Umbilical cord (tissue), 2 donors: Measurements from ENCODE around the gene HSPG2. TPM values are rescaled to one million over a fixed set of nuclear protein-coding genes. Genes with fewer than 3 reads are reported as not detected.
"Not testable (repeated sequence)": the region's sequence is repeated elsewhere in the genome, so short reads cannot be mapped to it uniquely, and the experiment has no call there.

Experiments used
- DNase-seq: peaks from one replicate; pipeline ENCODE4 v3.0.0-alpha.2; 2015; ENCODE audit warnings: low spot score
- total RNA-seq: library from RNA; depleted of rRNA; stranded (reverse); fragments of >200 nt; gene quantifications from one replicate; pipeline ENCODE4 v1.2.3, GENCODE V29; 2014; ENCODE audit warnings: low replicate concordance; ENCODE audit not compliant: insufficient read depth

Gene HSPG2
- total RNA-seq, 1 donor from 2014 or later = 604 TPM

DNA sequence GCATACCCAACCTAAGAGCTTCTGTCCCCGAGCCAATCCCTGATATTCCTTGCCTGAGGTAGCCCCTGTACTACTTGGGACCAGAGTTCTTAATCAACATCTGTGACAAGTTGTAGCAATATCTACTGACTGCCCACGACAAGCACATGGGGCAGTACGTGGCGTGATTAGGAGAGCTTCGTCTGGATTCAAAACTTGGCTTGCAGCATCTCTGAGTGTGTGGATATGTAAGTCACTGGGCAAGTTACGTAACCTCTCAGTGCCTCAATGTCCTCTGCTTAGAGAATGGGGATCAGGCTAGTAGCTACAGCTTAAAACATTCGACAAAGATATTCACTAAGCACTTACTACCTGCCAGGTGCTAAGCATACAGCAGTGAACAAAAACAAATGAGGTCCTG lies 5.0 kb downstream of the HSPG2 start:
- DNase-seq = no peak

DNA sequence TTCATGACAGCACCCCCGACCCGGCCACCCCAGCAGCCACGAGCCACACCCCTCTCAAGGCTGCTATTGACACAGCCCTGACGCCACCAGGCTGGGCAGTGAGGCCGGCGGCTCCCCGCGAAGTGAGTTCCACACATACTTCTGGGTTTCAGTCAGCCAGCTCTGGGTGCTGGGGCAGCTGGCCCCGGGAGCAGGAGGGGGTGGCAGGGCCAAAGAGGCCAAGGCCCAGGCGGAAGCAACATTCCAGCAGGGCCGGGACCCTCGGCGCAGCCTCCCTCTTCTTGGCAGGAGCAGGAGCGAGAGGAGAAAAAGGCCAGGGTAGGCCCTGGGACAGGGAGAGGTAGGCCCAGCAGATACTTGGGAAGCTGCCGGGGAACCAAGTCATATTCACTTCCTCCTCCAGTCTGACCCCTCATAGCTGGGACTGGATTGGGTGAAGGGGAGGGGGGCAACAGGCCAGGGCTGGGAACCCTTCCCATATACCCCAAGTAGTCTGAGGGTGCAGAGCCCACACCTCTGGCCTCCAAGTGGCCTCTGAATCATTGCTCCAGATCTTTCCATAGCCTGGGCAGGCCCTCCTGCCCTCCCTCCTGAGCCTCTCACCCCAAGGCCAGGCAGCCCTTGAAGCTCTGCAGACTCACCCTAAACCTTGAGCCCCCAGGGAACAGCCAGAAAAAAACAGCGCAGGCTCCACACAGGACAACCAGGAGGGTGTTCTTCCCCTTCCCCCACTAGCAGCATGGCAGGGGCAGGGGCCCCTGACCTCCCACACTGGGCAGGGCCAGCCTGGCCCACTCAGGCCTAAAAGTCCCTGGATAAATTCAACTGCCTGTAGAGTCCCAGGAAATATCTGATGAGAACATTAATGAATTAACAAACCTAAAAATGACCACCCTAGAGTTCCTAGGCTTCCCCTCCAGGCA lies 5.7 kb downstream of the HSPG2 start:
- DNase-seq = peak; percentile 75

DNA sequence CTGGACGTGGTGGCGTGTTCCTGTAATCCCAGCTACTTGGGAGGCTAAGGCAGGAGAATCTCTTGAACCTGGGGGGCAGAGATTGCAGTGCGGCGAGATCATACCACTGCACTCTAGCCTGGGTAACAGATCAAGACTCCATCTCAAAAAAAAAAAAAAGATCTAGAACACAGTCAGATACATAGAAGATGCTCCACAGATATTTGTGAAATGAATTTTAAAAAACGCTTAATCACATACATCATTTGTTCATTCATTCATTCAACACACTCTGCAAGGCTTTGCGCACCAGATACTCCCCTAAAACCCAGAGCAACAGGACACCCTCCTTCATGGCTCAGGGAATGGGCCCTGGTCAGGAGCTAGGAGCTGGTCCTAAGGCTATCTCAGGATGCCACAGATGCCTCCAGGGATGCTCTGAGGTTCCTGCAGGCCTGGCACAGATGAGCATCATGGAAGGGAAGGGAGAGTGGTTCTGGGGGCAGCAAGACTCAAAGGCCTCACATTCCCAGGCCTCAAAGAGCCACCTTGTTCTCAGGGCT lies 6.4 kb downstream of the HSPG2 start:
- no peak for DNase-seq

DNA sequence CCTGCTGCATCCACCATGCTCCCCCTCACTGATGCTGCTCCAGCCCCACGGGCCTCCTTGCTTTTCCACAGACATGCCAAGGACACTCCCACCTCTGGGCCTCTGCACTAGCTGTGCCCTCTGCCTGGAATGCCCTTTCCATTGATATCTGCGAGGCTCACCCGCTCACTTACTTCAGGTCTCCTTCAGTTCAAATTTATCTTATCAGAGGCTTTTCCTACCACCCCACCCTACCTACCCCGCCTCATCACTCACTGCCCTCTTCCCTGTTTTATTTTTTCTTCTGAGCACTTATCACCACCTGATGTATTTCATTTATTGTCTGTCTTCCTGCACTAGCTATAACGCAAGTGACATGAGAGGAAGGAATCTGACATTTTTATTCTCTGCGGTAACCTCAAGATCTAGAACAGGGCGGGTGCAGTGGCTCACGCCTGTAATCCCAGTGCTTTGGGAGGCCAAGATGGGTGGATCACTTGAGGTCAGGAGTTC lies 7.0 kb downstream of the HSPG2 start:
- peak; percentile 69 for DNase-seq

DNA sequence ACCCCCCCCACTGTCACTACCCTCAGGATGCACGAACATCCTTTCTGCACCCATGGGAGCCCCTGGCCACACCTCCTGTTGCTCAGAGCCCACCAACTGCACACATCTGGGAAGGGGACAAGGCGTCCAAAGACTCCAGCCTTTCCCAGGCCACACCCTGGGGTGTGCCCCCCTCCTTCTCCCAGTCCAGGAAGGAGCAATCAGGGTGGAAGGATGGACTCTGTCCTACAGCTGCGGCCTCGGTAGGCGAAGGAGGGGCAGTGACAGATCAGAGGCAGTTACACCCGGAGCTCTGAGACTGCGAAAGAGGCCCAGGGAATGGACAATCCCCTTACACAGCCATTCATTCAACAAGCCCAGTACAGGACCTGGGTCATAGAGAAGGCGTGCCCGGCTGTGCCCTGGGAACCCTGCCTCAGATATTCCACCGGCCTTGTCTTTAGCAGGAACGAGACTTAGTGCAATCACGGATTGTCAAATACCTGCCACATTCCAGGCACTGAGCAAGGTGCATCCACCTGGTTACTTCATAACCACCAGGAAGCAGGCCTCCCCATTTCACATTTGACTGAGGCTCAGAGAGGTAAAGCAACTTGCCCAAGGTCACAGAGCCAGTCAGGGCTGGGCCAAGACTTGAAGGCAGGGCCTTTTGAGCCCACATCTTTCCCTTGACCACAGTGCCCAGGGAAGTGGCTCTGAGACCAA lies 9.4 kb downstream of the HSPG2 start:
- DNase-seq = peak; percentile 72

DNA sequence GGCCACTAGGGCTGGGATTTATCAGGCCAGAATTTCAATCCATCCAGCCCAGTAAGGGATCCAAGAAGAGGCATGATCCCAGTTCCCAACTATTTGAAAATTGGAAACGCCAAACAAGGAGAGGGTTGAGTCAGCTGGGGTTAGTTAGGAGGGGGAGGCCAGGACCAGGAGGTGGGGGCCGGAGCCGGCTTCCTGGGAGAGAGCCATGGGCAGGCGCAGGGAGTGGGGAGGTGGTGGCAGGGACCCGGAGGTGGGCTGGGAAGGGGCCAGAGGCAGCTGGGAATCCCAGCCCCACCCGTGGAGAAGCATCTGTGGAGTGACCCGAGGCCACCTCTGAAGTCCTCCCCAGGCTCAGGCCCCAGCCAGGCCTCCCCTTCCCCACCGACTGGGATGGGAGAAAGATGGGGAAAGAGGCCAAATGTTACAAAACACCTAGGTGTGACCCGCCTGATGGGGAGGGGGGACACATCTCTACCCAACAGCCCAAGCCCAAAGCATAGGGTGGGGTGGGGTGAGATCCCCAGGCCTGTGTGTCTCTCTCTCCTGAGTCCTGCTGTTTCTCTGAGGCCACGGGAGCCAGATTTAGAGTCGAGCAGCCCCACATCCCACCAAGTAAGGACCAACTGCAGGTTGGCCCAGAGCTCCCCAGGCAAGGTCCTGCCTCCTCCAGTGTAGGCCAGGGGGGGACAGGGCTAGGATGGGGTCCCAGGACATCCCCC lies 10.1 kb downstream of the HSPG2 start:
- peak; percentile 81 for DNase-seq

DNA sequence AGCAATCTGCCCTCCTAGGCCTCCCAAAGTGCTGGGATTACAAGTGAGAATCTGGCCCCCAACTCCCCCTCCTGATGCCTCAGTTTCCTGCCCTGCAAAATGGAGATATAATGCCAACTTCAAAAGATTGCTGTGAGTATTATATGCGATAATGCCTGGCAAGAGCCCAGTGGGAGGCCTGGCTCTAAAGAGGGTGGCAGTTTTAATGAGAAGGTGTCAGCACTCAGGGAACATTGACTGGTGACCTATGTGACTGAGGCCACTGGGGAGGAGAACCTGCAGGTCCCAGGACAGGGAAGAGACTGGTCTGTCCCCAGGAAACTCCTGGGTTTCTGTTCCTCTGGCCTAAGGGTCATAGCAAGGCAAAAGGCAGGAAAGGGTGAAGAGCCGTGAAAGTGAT lies 11.0 kb downstream of the HSPG2 start:
- DNase-seq = no peak

DNA sequence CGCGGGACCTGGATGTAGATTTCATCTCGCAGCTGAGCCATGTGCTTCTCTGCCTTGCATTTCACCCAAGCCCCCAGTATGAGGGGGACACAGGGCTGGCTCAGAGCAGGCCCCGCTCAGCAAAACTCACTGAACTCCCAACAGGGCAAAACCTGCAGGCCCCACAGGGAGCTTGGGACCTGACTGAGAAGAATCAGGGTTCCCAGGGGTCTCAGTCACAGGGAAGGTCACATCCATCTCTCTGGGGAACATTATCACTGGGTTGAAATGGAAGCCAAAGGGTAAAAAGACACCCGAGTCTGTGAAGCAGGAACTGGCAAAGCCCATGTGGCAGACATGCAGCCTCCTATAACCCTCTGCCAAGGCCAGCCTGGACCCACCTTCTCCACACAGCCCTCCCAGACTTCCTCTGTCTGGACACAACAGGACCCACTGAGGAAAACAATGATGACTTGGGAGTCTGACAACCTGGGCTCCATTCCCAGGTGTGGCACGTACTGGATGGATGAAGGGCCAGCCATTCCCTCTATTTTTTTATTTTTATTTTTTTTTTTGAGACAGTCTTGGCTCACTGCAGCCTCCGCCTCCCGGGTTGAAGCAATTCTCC lies 11.7 kb downstream of the HSPG2 start:
- DNase-seq = no peak

DNA sequence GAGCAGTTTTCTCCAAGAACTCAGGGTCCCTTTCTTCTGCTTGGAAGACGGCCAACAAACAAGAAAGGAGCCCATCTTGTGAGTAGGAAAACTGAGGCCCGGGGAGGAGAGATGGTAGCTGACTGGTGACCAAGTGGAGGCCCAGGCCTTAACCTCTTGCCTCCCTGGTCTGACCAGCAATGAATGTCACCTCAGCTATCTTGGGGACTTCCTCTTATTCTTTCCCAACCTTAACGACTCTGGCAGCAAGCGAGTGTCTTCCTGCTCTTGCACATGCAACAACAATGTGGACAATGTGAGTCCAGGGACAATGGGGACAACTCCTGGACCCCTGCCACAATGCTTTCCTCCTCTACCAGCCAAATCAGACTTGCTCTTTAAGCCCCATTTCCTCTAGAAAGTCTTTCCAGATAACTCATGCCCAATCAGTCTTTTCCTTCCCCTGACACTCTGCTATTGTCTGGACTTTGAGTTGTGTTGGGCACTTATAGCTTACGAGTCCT lies 12.6 kb downstream of the HSPG2 start:
- DNase-seq = peak; percentile 65

DNA sequence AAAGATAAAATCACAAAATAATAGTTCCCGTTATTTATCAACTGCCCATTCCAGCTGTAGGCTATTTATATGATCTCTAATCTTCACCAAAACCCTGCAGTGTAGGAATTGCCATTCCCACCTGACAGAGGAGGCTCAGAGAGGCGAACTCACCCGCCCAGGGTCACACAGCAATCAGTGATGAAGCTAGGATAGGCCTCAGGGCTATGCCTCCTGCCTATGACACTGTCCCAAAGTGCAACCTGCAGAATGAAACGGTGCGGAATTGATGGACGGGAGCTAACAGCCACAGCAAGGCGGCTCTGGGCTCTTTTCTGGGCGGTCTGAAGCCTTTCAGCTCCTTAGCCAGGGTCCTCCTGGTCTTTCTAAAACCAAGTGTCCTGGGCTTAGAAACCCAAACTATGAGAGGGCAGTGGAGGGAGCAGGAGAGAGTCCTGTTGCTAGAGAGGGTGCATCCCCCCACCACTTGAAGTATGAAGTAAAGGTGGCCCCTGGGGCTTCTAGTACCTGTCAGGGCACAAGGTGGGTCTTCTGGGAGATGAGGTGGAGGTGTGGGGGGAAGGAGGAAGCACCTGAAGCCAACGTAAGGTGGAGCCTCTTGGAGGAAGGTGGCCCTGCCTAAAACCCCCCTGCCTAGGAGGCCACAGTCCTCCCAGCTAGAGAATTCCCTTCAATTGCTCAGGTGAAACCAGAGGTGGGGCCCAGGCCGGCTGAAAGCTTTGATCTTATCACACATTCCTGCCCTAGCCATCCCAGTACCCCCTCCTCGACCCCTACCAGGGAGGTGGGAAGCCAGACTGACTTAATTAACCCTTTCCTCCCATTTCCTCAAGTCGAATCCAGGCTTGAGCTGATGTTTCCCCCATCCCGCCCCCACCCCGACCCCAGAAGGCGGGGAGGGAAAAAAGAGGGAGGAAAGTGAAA lies 14.8 kb downstream of the HSPG2 start:
- no peak for DNase-seq

DNA sequence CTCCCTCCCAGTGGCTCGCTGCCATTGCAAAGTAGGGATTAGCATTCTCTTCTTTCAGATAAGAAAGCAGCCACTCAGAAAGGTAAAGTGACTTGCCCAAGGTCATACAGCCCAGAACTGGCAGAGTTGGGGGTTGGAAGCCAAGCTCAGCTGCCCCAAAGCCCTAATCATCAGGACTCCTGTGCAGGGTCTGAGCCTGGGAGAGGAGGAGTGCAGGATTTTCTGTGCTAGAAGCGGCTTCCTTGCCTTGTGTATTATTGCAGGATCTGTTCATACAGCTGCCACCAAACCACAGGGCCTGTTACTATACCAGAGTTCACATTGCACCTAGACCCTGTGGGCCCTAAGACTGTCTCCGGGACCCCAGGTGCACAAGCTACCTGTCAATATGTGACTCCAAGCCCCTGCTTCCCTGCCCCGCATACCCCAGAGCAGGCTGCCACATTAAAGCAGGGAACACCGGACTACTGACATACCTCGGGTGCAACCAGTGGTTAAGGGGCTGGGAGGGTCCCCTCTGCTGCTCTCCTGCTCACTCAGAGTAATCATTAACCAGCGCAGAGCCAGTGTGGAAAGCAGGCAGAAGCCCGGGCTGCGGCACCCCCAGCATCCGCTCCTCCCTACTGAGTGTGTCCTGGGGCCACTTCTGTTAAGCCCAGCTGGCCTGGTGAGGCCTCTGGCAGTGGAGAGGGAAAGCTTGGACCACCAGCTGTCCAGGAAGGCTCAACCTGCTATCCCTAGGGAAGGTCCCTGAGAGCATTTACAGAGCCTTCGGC lies 15.8 kb downstream of the HSPG2 start:
- DNase-seq = no peak

DNA sequence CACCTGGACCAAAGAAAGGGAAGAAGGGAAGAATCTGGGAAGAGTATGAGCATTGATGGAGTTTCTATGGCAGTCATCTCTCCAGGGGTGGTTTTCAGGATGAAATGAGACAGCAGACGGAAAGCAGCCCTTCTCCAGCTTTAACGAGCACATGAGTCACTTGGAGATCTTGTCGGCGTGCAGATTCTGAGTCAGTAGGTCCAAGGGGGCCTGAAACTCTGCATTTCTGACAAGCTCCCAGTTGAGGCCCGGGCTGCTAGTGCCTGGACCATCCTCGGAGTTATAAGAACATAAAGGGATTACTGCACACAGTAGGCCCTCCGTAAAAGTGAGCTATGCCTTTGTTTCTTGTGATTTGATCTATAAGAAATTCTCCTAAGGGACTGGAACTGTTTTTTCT lies 17.6 kb downstream of the HSPG2 start:
- peak; percentile 91 for DNase-seq

DNA sequence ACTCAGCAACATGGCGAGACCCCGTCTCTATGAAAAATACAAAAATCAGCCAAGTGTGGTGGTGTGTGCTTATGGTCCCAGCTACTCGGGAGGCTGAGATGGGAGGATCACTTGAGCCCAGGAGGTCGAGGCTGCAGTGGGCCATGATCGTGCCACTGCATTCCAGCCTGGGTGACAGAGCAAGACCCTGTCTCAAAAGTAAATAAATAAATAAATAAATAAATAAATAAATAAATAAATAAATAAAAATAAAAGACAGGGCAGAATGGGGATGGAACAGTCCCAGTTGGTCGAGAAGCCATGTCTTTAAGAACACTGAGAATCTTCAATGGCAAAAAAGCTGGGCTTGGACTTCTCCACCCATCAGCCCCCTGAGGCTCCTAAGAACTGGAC lies 19.9 kb downstream of the HSPG2 start:
- not testable (repeated sequence) for DNase-seq

DNA sequence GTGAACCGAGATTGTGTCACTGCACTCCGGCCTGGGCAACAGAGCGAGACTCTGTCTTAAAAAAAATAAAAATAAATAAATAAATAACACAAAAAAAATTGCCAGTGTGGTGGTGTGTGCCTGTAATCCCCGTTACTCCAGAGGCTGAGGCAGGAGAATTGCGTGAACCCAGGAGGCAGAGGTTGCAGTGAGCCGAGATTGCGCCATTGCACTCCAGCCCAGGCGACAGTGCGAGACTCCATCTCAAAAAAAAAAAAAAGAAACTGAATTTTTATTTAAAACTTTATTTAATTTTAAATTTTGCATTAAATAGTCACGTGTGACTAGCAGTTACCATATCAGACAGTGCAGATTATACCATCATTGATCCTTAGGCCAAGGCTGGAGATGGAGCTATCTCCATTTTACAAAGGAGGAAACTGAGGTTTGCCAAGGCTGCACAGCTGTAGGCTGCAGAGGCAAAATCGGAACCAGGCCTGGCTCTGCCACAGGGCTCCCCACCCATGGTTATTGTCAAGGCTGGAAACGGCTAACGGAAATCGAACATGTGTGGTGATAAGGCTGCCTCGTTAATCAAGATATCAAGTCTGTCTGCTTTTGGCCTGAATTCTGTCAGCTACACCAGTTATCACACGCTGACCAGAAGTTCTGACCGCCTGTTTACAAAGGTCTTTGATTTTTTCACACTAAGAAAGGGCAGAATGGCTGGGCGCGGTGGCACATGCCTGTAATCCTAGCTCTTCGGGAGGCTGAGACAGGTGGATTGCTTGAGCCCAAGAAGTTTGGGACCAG lies 20.5 kb downstream of the HSPG2 start:
- DNase-seq = no peak

DNA sequence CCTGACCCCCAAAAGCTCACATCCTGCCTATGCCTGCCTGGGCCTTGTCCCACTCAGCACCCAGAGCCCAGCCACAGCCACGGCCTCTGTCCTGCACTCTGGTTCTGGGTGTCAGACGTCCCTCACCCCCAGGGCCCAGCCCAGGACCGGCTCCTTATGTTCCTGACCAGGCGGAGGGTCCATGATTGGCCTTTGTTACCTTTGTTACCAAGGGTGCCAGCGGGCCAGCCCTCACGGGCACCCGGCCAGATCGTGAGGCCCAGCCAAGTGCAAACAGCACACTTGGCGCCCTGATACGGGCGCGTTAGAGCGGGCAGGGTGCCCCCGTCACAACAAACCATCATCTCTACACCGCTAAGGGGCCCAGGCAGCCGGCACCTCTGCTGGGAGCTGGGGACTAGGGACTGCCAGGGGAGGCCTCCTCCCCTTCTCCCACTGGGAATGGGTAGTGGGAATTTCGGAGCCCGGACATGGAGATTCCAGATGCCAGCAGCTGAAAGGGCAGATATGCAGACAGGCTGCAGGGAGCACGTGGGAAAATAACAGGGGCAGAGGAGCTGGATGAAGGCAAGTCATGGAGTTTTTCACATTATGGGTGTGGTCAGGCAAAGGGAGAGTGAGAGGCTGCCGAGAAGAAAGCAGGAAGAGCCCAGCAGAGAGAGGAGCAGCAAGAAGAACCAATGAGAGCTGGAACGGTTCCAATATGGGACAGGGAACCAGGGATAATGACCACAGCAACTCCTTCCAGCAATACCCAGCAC lies 22.1 kb downstream of the HSPG2 start:
- DNase-seq = peak; percentile 88

DNA sequence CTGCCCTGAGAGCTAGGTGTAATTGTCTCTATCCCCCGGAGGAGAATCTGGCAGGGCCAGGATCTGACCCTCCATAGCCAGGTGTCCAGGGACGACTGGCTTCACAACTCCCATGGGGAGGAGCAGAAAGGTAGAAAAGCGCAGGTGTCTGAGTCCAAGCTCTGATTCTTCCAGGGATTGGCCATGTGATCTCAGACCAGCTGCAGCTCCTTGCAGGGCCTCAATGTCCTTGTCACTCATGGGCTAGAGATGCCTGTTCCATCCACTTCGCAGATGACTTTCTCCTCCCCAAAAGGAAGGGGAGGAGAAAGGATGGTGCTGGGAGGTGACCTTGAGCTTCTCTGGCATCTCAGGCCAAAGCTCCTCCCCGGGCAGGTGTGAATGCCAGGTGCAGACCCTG lies 22.7 kb downstream of the HSPG2 start:
- no peak for DNase-seq

DNA sequence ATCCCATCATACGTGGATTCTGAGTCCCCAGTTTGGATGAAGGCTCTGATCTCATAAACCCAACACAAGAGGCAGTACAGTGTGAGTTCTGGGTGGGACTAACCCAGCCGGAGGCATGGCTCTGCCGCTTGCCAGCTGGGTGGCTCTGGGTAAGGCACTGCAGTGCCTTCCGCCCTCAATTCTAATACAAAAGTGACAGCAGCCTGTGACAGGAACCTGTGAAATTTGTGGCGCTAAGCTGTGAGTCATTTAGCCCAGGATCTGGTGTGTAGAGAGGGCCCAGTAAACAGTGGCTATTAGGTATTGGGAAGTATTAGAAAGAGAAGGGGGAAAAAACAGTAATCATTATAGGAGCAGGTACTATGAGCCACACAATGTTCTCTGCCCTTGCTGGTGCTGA lies 23.3 kb downstream of the HSPG2 start:
- DNase-seq = no peak

DNA sequence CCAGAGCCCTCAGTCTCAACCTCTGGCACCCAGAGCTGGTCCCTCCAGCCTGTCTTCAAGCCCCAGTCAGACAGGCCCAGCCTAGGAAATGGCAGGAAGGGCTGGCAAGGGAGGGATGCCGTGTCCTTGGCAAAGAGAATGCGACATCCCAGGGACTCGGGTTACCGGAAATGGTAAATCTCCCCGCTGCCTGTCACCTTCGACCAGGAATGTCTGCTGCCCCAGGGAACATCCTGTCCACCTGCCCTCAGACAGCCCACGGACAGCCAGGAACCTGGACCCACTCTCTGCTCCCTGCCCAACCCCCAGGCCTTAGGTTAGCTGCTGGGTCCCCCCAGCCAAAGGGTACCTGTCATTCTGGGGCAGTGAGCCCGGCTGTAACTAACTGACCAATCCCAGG lies 23.9 kb downstream of the HSPG2 start:
- DNase-seq = no peak
